HCT116 (cell line): ENCODE data around the gene ACOXL. TPM values are rescaled to one million over a fixed set of nuclear protein-coding genes. Genes with fewer than 3 reads are reported as not detected.

Source experiments
- ATAC-seq: fragments of 200-7000 bp; cut with Tn5 transposase; 2 replicates; pipeline ENCODE4 v1.9.1; 2020; ENCODE audit warnings: mild to moderate bottlenecking, moderate library complexity
- BruUV-seq: library from RNA; stranded (reverse); fragments of 400-500 nt; replicated peaks from 2 replicates; lab custom pipeline; 2021; lab: Mats Ljungman, UMichigan
- CTCF ChIA-PET: fragments of 300-600 bp; sonication (Branson Sonifier 250); formaldehyde crosslinking; loops from one replicate; lab custom pipeline; 2021; ENCODE audit warnings: antibody characterized with exemption; lab: Charles Lee
- POLR2A ChIA-PET: fragments of 300-600, 350-600 bp; sonication (Branson Sonifier 250); formaldehyde crosslinking; loops from one replicate; lab custom pipeline; 2021; ENCODE audit warnings: antibody characterized with exemption; lab: Charles Lee
- RAD21 ChIA-PET, 2 experiments: fragments of 300-600 bp; sonication (Branson Sonifier 250); formaldehyde crosslinking; loops; one replicate each; lab custom pipeline; 2023; ENCODE audit warnings: low total read pairs in 2 of 2; ENCODE audit not compliant: uncharacterized antibody in 2 of 2, unreplicated experiment in 2 of 2, low non-redundant PET in 1 of 2; lab: Charles Lee
- DNase-seq: peaks from one replicate; pipeline ENCODE4 v3.0.0-alpha.2; 2010; ENCODE audit warnings: low read depth, low spot score
- H2AFZ ChIP-seq: fragments of 200-600 bp; shearing (Covaris generic), sonication (generic); 2 replicates; pipeline ENCODE4 v1.6.1; 2017; ENCODE audit warnings: low read depth, mixed run types, mixed read lengths, antibody characterized with exemption, low read length; ENCODE audit not compliant: poor library complexity, severe bottlenecking
- H3K27ac ChIP-seq: 2 replicates; pipeline ENCODE4 v1.5.1; 2012; ENCODE audit warnings: low read depth, low read length
- H3K27me3 ChIP-seq: fragments of 200-600 bp; sonication (generic); 2 replicates; pipeline ENCODE4 v1.6.1; 2016; ENCODE audit warnings: mixed run types, low read length, mixed read lengths; ENCODE audit not compliant: insufficient read depth
- H3K36me3 ChIP-seq, 2 experiments: fragments of 200-500 bp in 1 of 2; fragments of 200-600 bp in 1 of 2; sonication (Bioruptor generic) in 1 of 2; sonication (generic) in 1 of 2; 2 replicates each; pipeline versions ENCODE4 v1.5.1 to v1.6.1; 2014 to 2016; ENCODE audit warnings: low read length in 2 of 2, inconsistent platforms in 1 of 2, mixed read lengths in 1 of 2, mixed run types in 1 of 2; ENCODE audit not compliant: insufficient read depth in 2 of 2, control insufficient read depth in 1 of 2
- H3K4me1 ChIP-seq, 2 experiments: fragments of 200-600 bp in 1 of 2; sonication (generic) in 1 of 2; 2 replicates each; pipeline versions ENCODE4 v1.5.1 to v1.6.1; 2012 to 2017; ENCODE audit warnings: low read length in 2 of 2, inconsistent platforms in 1 of 2, mild to moderate bottlenecking in 1 of 2, mixed read lengths in 1 of 2, mixed run types in 1 of 2, moderate library complexity in 1 of 2; ENCODE audit not compliant: insufficient read depth in 2 of 2, control insufficient read depth in 1 of 2
- H3K4me2 ChIP-seq: fragments of 200-600 bp; sonication (generic); 2 replicates; pipeline ENCODE4 v1.6.1; 2017; ENCODE audit warnings: mixed run types, low read length, mixed read lengths
- H3K4me3 ChIP-seq, 2 experiments: fragments of 200-600 bp in 1 of 2; sonication (generic) in 1 of 2; replicated peaks in 1 of 2; 2 replicates each; pipeline ENCODE4 v1.5.1; 2011 to 2016; ENCODE audit warnings: low read length in 2 of 2, control low read depth in 1 of 2, low read depth in 1 of 2, mild to moderate bottlenecking in 1 of 2, mixed read lengths in 1 of 2, mixed run types in 1 of 2
- H3K79me2 ChIP-seq: fragments of 200-600 bp; sonication (generic); 2 replicates; pipeline ENCODE4 v1.6.1; 2017; ENCODE audit warnings: mild to moderate bottlenecking, mixed run types, low read length, moderate library complexity, mixed read lengths; ENCODE audit not compliant: insufficient read depth
- H3K9ac ChIP-seq: fragments of 200-600 bp; sonication (generic); 2 replicates; pipeline ENCODE4 v1.6.1; 2016; ENCODE audit warnings: low read length, mixed read lengths
- H3K9me2 ChIP-seq: fragments of 200-600 bp; sonication (generic), shearing (Covaris generic); 2 replicates; pipeline ENCODE4 v1.6.1; 2017; ENCODE audit warnings: mixed run types, mild to moderate bottlenecking, moderate library complexity; ENCODE audit not compliant: insufficient read depth
- H3K9me3 ChIP-seq, 2 experiments: fragments of 200-500 bp in 1 of 2; fragments of 200-600 bp in 1 of 2; sonication (Bioruptor generic) in 1 of 2; sonication (generic) in 1 of 2; 2 replicates each; pipeline ENCODE4 v1.6.1; 2014 to 2017; ENCODE audit warnings: low read length in 2 of 2, mixed read lengths in 2 of 2, inconsistent platforms in 1 of 2, low read depth in 1 of 2, mild to moderate bottlenecking in 1 of 2, mixed run types in 1 of 2, moderate library complexity in 1 of 2; ENCODE audit not compliant: control insufficient read depth in 1 of 2, insufficient read depth in 1 of 2
- H4K20me1 ChIP-seq: fragments of 200-600 bp; sonication (generic), shearing (Covaris generic); 2 replicates; pipeline ENCODE4 v1.6.1; 2017; ENCODE audit warnings: mixed run types, mild to moderate bottlenecking, moderate library complexity; ENCODE audit not compliant: insufficient read depth
- CBX3 ChIP-seq: IDR thresholded peaks from 2 replicates; pipeline ENCODE4 v1.6.1; 2012; ENCODE audit warnings: low read depth
- CEBPB ChIP-seq: IDR thresholded peaks from 2 replicates; pipeline ENCODE4 v1.6.1; 2012; ENCODE audit warnings: low read depth
- EGR1 ChIP-seq: IDR thresholded peaks from 2 replicates; pipeline ENCODE4 v1.6.1; 2012; ENCODE audit warnings: low read depth
- ELF1 ChIP-seq: IDR thresholded peaks from 2 replicates; pipeline ENCODE4 v1.6.1; 2012; ENCODE audit warnings: low read depth, borderline replicate concordance
- EZH2 ChIP-seq: fragments of 200-600 bp; sonication (generic); IDR thresholded peaks from 2 replicates; pipeline ENCODE4 v1.6.1; 2017; ENCODE audit warnings: antibody characterized with exemption, mixed run types
- EZH2phosphoT487 ChIP-seq: fragments of 200-600 bp; IDR thresholded peaks from 2 replicates; pipeline ENCODE4 v1.6.1; 2018; ENCODE audit warnings: antibody characterized with exemption, borderline replicate concordance
- FOSL1 ChIP-seq: IDR thresholded peaks from 2 replicates; pipeline ENCODE4 v1.6.1; 2012; ENCODE audit warnings: low read depth
- JUND ChIP-seq: IDR thresholded peaks from 2 replicates; pipeline ENCODE4 v1.6.1; 2012
- POLR2A ChIP-seq: IDR thresholded peaks from 2 replicates; pipeline ENCODE4 v1.7.0; 2011; ENCODE audit warnings: borderline replicate concordance; ENCODE audit not compliant: insufficient read depth, insufficient read length; ENCODE audit errors: extremely low read depth
- POLR2AphosphoS5 ChIP-seq: IDR thresholded peaks from 2 replicates; pipeline ENCODE4 v1.6.1; 2011; ENCODE audit warnings: mild to moderate bottlenecking, low read depth, low read length, moderate library complexity
- RAD21 ChIP-seq: IDR thresholded peaks from 2 replicates; pipeline ENCODE4 v1.6.1; 2012; ENCODE audit warnings: low read depth, mild to moderate bottlenecking
- SIN3A ChIP-seq: IDR thresholded peaks from 2 replicates; pipeline ENCODE4 v1.6.1; 2012; ENCODE audit warnings: low read depth
- SP1 ChIP-seq: IDR thresholded peaks from 2 replicates; pipeline ENCODE4 v1.6.1; 2012; ENCODE audit warnings: low read depth
- intact Hi-C: fragments of 100-400 bp; cut with micrococcal nuclease; formaldehyde crosslinking; loops from 2 replicates; pipeline ENCODE4 v1.10.0; 2022
- total RNA-seq: library from RNA; stranded (reverse); gene quantifications from one replicate; pipeline ENCODE4 v1.2.1, GENCODE V29; 2021; ENCODE audit not compliant: unreplicated experiment
- TF ChIP-seq, protein P1 (sequence below): IDR thresholded peaks from 2 replicates; pipeline ENCODE4 v1.6.1; 2012; ENCODE audit warnings: low read depth
- TF ChIP-seq, protein P2 (sequence below): IDR thresholded peaks from 2 replicates; pipeline ENCODE4 v1.6.1; 2012
- TF ChIP-seq, protein P3 (sequence below): IDR thresholded peaks from 2 replicates; pipeline ENCODE4 v1.6.1; 2011; ENCODE audit warnings: mild to moderate bottlenecking, low read length, moderate library complexity; ENCODE audit not compliant: insufficient replicate concordance; ENCODE audit errors: extremely low read depth
- TF ChIP-seq, protein P4 (sequence below), 3 experiments: fragments of 200-600 bp in 1 of 3; sonication (generic) in 1 of 3; IDR thresholded peaks in 2 of 3; conservative IDR thresholded peaks in 1 of 3; 2 replicates each; pipeline ENCODE4 v1.5.1; 2012 to 2017; ENCODE audit warnings: low read depth in 2 of 3, low read length in 2 of 3, antibody characterized with exemption in 1 of 3, borderline replicate concordance in 1 of 3, control low read depth in 1 of 3, mild to moderate bottlenecking in 1 of 3, mixed read lengths in 1 of 3, mixed run types in 1 of 3, moderate library complexity in 1 of 3; ENCODE audit not compliant: insufficient read depth in 1 of 3
- TF ChIP-seq, protein P5 (sequence below): IDR thresholded peaks from 2 replicates; pipeline ENCODE4 v1.6.1; 2012

Gene ACOXL
- total RNA-seq, 1 experiment from 2014 or later = 5.5 TPM

DNA sequence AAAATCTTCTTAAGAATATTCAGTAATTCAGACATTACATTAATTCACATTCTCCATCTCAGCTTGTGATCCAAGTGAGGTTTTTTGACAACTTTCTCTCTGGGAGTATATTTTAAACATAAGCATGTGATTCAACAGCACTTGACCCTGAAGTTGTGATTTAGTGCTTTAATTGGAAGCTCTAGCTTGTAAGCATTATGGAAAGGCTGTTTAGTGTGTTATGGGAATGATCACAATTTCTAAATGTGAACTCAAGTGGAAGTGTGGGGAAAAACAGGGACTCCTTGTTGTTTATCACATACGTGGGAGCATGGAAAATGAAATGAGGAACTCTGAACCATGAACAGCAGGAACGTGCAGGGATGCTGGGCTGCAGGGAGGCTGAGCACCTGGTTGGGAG lies 239.4 kb downstream of the ACOXL start:
- TF ChIP-seq EZH2 (no peak), CEBPB (no peak), EGR1 (no peak), CBX3 (no peak), SIN3A (no peak), EZH2phosphoT487 (no peak), POLR2A (no peak), JUND (no peak), FOSL1 (no peak), POLR2AphosphoS5 (no peak), SP1 (no peak), RAD21 (no peak), ELF1 (no peak)
- TF ChIP-seq, protein P1, sequence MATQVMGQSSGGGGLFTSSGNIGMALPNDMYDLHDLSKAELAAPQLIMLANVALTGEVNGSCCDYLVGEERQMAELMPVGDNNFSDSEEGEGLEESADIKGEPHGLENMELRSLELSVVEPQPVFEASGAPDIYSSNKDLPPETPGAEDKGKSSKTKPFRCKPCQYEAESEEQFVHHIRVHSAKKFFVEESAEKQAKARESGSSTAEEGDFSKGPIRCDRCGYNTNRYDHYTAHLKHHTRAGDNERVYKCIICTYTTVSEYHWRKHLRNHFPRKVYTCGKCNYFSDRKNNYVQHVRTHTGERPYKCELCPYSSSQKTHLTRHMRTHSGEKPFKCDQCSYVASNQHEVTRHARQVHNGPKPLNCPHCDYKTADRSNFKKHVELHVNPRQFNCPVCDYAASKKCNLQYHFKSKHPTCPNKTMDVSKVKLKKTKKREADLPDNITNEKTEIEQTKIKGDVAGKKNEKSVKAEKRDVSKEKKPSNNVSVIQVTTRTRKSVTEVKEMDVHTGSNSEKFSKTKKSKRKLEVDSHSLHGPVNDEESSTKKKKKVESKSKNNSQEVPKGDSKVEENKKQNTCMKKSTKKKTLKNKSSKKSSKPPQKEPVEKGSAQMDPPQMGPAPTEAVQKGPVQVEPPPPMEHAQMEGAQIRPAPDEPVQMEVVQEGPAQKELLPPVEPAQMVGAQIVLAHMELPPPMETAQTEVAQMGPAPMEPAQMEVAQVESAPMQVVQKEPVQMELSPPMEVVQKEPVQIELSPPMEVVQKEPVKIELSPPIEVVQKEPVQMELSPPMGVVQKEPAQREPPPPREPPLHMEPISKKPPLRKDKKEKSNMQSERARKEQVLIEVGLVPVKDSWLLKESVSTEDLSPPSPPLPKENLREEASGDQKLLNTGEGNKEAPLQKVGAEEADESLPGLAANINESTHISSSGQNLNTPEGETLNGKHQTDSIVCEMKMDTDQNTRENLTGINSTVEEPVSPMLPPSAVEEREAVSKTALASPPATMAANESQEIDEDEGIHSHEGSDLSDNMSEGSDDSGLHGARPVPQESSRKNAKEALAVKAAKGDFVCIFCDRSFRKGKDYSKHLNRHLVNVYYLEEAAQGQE = no peak
- TF ChIP-seq, protein P2, sequence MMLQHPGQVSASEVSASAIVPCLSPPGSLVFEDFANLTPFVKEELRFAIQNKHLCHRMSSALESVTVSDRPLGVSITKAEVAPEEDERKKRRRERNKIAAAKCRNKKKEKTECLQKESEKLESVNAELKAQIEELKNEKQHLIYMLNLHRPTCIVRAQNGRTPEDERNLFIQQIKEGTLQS = no peak
- TF ChIP-seq, protein P3, sequence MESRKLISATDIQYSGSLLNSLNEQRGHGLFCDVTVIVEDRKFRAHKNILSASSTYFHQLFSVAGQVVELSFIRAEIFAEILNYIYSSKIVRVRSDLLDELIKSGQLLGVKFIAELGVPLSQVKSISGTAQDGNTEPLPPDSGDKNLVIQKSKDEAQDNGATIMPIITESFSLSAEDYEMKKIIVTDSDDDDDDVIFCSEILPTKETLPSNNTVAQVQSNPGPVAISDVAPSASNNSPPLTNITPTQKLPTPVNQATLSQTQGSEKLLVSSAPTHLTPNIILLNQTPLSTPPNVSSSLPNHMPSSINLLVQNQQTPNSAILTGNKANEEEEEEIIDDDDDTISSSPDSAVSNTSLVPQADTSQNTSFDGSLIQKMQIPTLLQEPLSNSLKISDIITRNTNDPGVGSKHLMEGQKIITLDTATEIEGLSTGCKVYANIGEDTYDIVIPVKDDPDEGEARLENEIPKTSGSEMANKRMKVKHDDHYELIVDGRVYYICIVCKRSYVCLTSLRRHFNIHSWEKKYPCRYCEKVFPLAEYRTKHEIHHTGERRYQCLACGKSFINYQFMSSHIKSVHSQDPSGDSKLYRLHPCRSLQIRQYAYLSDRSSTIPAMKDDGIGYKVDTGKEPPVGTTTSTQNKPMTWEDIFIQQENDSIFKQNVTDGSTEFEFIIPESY = no peak
- TF ChIP-seq, protein P4, sequence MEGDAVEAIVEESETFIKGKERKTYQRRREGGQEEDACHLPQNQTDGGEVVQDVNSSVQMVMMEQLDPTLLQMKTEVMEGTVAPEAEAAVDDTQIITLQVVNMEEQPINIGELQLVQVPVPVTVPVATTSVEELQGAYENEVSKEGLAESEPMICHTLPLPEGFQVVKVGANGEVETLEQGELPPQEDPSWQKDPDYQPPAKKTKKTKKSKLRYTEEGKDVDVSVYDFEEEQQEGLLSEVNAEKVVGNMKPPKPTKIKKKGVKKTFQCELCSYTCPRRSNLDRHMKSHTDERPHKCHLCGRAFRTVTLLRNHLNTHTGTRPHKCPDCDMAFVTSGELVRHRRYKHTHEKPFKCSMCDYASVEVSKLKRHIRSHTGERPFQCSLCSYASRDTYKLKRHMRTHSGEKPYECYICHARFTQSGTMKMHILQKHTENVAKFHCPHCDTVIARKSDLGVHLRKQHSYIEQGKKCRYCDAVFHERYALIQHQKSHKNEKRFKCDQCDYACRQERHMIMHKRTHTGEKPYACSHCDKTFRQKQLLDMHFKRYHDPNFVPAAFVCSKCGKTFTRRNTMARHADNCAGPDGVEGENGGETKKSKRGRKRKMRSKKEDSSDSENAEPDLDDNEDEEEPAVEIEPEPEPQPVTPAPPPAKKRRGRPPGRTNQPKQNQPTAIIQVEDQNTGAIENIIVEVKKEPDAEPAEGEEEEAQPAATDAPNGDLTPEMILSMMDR (IDR thresholded peaks at IDR 0.05 in 2 of 3, conservative IDR thresholded peaks at IDR 0.05 in 1 of 3; ENCODE audit: borderline replicate concordance in 1 of 3, insufficient read depth in 1 of 3, low read depth in 2 of 3, low read length in 2 of 3) = no peak
- TF ChIP-seq, protein P5, sequence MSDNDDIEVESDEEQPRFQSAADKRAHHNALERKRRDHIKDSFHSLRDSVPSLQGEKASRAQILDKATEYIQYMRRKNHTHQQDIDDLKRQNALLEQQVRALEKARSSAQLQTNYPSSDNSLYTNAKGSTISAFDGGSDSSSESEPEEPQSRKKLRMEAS = no peak
- TF ChIP-seq, all 23 proteins: peak for 0
- intact Hi-C loops = no loop called here
- Histone ChIP-seq H3K79me2 (no peaks in the 10 kb centered on the region), H2AFZ (no peak overlapping the region), H3K4me1 (no peaks in the 10 kb centered on the region), H4K20me1 (no peaks in the 10 kb centered on the region), H3K27me3 (no peaks in the 10 kb centered on the region), H3K4me3 (no peak overlapping the region), H3K9me3 (no peaks in the 10 kb centered on the region; a peak in 1 of 4 replicates), H3K4me2 (no peak overlapping the region), H3K9me2 (no peaks in the 10 kb centered on the region), H3K9ac (no peak overlapping the region), H3K36me3 (no peaks in the 10 kb centered on the region), H3K27ac (no peak overlapping the region)
- ATAC-seq (no peak), DNase-seq (no peak)
- CTCF ChIA-PET = no interaction called here
- no TSS peak for BruUV-seq
- POLR2A ChIA-PET = no interaction called here
- RAD21 ChIA-PET = no interaction called here
